Measurements from ENCODE around the gene PLEKHA1. TPM values are rescaled to one million over a fixed set of nuclear protein-coding genes. Genes with fewer than 3 reads are reported as not detected.

PLEKHA1 gene
- total RNA-seq, 1 donor from 2014 or later, result 64.5 TPM

GRCh38 chr10:122461367-122461728, 86.8 kb downstream of the PLEKHA1 start, which contains the start of gene HTRA1:
HTRA1 (plus strand) TSS chr10:122461553; CDS start chr10:122461653, 100 bp downstream.
- peaks cover 58% of the 10 kb centered on the region for H3K4me1 Mint-ChIP-seq (ENCODE audit: low read depth)
- no peaks in the 10 kb centered on the region for H3K9me3 Mint-ChIP-seq (ENCODE audit: low read depth)
- no peak for TF ChIP-seq CTCF (IDR thresholded peaks at IDR 0.05)
- DNase-seq (ENCODE audit: low spot score), result no peak
- peak within 1 kb of the TSS; percentile 89 for H3K27ac Mint-ChIP-seq (ENCODE audit: unreplicated experiment)
- no peaks in the 10 kb centered on the region for H3K27me3 Mint-ChIP-seq (ENCODE audit: low read depth)
- peaks cover 15% of the 10 kb centered on the region for H3K36me3 Mint-ChIP-seq (ENCODE audit: low read depth)
- H3K4me3 Mint-ChIP-seq (ENCODE audit: unreplicated experiment), result peak within 1 kb of the TSS; percentile 95

- Mint-ChIP-seq H3K4me1 (ENCODE audit: low read depth) (peaks cover 64% of the 10 kb centered on the region), H3K27me3 (ENCODE audit: low read depth) (no peaks in the 10 kb centered on the region), H3K9me3 (ENCODE audit: low read depth) (no peaks in the 10 kb centered on the region), H3K36me3 (ENCODE audit: low read depth) (peaks cover 15% of the 10 kb centered on the region), H3K4me3 (ENCODE audit: unreplicated experiment) (peak overlapping the region; percentile 95), H3K27ac (ENCODE audit: unreplicated experiment) (peak overlapping the region; percentile 89)
- DNase-seq (ENCODE audit: low spot score), result no peak
- TF ChIP-seq CTCF (IDR thresholded peaks at IDR 0.05), result no peak
Measured at GRCh38 chr10:122461729-122462532, 87.4 kb downstream of the PLEKHA1 start.

DNA sequence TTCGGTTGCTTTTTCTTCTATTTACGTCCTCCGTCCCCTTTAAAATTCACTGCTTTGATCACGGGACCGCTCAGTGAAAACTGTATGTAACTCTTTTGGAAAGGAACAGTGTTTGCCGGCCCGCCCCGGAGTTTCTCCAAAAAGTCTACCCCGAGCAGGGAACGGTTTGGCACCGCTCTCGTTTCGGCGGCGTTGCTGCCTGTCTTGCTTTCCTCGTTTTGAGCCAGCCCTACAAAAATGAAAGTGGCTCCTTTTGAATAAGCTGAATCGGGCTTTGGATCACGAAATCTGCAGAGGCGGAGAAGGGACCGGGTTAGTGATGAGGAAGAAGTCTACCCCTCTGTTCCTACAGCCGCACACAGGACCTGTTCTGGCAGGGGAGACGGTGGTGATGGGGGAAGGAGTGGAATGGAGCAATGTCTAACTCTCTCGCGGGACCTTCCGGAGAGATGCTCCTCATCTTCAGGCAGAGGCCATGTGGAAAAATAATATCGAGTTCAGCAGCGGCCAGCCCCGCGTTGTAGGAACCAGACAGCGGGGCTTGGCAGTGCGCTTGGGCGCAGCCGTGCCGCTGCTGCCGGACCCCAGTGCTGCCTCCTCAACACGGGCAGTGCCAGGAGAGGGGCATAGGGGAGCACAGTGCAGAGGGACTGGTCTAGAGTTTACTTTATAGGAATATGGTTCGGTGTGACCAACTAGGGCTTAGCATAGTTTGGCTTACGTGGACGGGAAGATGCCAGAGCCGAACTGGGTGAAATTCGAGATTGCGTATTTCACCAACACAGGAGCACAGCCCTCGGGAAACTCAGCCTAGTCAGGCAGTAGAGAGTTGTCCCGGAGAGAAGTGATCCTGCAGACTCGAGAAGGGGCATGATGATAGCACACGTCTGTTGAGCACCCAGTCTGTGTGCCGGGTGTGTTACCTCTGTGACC, 88.3 kb downstream of the PLEKHA1 start:
- no peak for DNase-seq (ENCODE audit: low spot score)
- H3K36me3 Mint-ChIP-seq (ENCODE audit: low read depth), result peaks cover 15% of the 10 kb centered on the region
- H3K27ac Mint-ChIP-seq (ENCODE audit: unreplicated experiment), result peak overlapping the region; percentile 89
- H3K27me3 Mint-ChIP-seq (ENCODE audit: low read depth), result no peaks in the 10 kb centered on the region
- H3K9me3 Mint-ChIP-seq (ENCODE audit: low read depth), result no peaks in the 10 kb centered on the region
- H3K4me3 Mint-ChIP-seq (ENCODE audit: unreplicated experiment), result peak overlapping the region; percentile 95
- H3K4me1 Mint-ChIP-seq (ENCODE audit: low read depth), result peaks cover 73% of the 10 kb centered on the region
- TF ChIP-seq CTCF (IDR thresholded peaks at IDR 0.05), result no peak

DNA sequence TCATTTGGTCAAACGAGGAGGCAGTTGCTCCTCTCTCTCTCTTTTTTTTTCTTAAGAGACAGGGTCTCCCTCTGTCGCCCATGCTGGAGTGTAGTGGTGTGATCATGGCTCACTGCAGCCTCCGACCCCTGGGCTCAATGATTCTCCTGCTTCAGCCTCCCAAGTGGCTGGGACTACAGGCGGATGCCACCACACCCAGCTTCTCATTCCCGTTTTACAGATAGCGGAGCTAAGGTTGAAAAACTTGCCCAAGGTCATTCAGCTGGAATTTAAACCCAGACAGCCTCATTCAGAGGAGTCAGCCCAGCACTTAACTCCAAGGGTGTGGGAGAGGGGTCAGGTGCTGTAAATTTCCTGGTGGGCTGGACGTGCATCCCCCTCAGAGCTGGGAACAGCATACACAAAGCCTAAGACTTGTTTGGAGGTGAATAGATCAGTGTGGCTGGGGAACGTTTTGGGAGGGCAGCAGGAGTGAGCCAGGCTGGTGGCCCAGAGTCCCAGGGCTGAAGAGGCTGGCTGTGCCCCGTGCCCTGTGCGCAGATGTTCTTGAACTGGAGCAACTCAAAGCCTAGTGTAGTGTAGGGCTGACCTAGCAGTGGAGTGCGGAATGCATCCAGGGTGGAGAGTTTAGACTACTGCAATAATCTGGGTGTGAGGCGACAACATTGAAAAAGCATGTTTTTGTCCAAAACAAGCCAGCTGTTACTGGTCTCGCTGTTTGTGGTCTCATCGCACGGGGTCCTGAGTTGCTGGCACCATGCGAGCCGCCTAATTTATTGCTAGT, 89.2 kb downstream of the PLEKHA1 start:
- DNase-seq (ENCODE audit: low spot score), result no peak
- peak overlapping the region; percentile 89 for H3K27ac Mint-ChIP-seq (ENCODE audit: unreplicated experiment)
- no peaks in the 10 kb centered on the region for H3K27me3 Mint-ChIP-seq (ENCODE audit: low read depth)
- H3K9me3 Mint-ChIP-seq (ENCODE audit: low read depth), result no peaks in the 10 kb centered on the region
- peaks cover 79% of the 10 kb centered on the region for H3K4me1 Mint-ChIP-seq (ENCODE audit: low read depth)
- peaks cover 18% of the 10 kb centered on the region for H3K36me3 Mint-ChIP-seq (ENCODE audit: low read depth)
- TF ChIP-seq CTCF (IDR thresholded peaks at IDR 0.05), result no peak
- peak overlapping the region; percentile 95 for H3K4me3 Mint-ChIP-seq (ENCODE audit: unreplicated experiment)

GRCh38 chr10:122464250-122464510, 89.7 kb downstream of the PLEKHA1 start:
- Mint-ChIP-seq H3K36me3 (ENCODE audit: low read depth) (peaks cover 18% of the 10 kb centered on the region), H3K27me3 (ENCODE audit: low read depth) (no peaks in the 10 kb centered on the region), H3K9me3 (ENCODE audit: low read depth) (no peaks in the 10 kb centered on the region), H3K27ac (ENCODE audit: unreplicated experiment) (peak overlapping the region; percentile 17), H3K4me1 (ENCODE audit: low read depth) (peaks cover 81% of the 10 kb centered on the region), H3K4me3 (ENCODE audit: unreplicated experiment) (peak overlapping the region; percentile 95)
- DNase-seq (ENCODE audit: low spot score), result no peak
- TF ChIP-seq CTCF (IDR thresholded peaks at IDR 0.05), result no peak
